C4-2B (cell line): ENCODE results near the gene PDXDC1.
"Not testable (repeated sequence)": the region's sequence is repeated elsewhere in the genome, so short reads cannot be mapped to it uniquely, and the experiment has no call there.

Experiments
- ZFX ChIP-seq: fragments of 450-650 bp; IDR thresholded peaks from 2 replicates; pipeline ENCODE4 v1.6.1; 2017
- TF ChIP-seq, protein P1 (sequence below): fragments of 450-650 bp; conservative IDR thresholded peaks from 2 replicates; pipeline ENCODE4 v1.5.1; 2017; ENCODE audit warnings: mild to moderate bottlenecking

DNA sequence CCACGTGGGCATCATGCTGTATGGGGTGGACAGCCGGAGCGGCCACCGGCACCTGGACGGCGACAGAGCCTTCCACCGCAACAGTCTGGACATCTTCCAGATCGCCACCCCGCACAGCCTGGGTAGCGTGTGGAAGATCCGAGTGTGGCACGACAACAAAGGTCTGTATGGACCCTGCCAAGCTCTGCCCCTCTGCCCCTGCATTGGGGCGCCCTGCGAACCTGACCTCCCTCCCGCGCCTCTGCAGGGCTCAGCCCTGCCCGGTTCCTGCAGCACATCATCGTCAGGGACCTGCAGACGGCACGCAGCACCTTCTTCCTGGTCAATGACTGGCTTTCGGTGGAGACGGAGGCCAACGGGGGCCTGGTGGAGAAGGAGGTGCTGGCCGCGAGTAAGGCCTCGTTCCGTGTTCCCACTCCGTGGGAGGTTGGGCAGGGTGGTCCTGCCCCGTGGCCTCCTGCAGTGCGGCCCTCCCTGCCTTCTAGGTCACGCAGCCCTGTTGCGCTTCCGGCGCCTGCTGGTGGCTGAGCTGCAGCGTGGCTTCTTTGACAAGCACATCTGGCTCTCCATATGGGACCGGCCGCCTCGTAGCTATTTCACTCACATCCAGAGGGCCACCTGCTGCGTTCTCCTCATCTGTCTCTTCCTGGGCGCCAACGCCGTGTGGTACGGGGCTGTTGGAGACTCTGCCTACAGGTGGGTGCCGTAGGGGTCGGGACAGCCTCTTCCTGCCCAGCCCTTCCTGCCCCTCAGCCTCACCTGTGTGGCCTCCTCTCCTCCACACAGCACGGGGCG lies 42.0 kb upstream of the PDXDC1 start:
- TF ChIP-seq, protein P1, sequence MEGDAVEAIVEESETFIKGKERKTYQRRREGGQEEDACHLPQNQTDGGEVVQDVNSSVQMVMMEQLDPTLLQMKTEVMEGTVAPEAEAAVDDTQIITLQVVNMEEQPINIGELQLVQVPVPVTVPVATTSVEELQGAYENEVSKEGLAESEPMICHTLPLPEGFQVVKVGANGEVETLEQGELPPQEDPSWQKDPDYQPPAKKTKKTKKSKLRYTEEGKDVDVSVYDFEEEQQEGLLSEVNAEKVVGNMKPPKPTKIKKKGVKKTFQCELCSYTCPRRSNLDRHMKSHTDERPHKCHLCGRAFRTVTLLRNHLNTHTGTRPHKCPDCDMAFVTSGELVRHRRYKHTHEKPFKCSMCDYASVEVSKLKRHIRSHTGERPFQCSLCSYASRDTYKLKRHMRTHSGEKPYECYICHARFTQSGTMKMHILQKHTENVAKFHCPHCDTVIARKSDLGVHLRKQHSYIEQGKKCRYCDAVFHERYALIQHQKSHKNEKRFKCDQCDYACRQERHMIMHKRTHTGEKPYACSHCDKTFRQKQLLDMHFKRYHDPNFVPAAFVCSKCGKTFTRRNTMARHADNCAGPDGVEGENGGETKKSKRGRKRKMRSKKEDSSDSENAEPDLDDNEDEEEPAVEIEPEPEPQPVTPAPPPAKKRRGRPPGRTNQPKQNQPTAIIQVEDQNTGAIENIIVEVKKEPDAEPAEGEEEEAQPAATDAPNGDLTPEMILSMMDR: not testable (repeated sequence)
- not testable (repeated sequence) for TF ChIP-seq ZFX
